Measurements from ENCODE around the gene NEAT1.

Gene NEAT1

GRCh38 chr11:65422633-65423515 is at the start of gene NEAT1:
NEAT1 (plus strand) TSS chr11:65422798.
- peak; percentile 96 for DNase-seq (ENCODE audit: low spot score)

DNA sequence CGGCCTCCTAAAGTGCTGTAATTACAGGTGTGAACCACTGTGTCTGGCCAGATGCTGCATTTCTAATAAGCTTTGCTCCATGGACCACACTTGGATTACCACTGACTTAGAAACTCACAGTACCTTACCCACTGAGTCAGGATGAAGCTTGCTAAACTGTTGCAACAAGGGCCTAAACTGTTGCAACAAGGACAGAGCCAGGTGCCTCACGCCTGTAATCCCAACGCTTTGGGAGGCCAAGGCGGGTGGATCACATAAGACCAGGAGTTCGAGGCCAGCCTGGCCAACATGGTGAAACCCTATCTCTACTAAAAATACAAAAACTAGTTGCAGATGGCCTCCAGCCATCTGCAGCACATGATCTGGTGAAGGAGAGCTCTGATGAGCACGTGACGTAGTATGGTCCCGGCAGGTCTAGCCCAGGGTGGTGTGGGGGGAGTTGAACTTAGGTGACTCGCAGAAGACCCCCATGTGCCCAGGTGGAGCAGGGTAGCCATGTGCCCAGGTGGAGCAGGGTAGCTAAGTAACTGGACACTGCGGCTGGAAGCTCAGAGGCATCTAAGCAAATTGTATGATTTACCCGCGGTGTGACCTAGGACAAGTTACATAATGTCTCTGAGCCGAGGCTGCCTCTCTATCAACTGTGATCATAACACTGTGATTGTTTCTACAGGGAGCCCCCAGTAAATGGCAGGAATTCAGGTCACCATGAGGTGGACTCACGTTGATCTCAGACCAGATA is 48.6 kb upstream of the NEAT1 start:
- no peak for DNase-seq (ENCODE audit: low spot score)

GRCh38 chr11:65375012-65375411 is 47.6 kb upstream of the NEAT1 start:
- no peak for DNase-seq (ENCODE audit: low spot score)

GRCh38 chr11:65376138-65376713 is 46.4 kb upstream of the NEAT1 start:
- DNase-seq (ENCODE audit: low spot score) = no peak

DNA sequence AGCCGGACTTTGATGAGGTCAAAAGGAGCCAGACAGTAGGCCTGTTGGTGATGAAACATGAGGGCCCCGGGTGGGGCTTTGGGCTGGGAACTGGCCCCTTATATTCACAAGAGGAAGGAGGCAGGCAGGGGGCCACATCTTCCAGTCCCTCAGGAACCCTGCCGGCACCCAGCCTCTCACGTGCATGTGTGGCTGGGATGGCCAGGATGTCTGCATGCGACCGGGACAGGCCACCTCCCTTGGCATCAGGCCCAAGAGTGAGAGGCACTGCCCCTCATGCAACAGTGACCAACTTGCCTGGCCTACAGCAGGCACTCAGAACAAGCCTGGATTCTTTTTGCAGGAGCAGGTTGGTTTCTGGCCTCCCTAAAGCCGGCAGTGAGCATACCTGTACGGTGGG is 45.6 kb upstream of the NEAT1 start:
- no peak for DNase-seq (ENCODE audit: low spot score)

- no peak for DNase-seq (ENCODE audit: low spot score)
These were observed 44.8 kb upstream of the NEAT1 start for GRCh38 chr11:65377777-65378176.

GRCh38 chr11:65378208-65378927 is 44.2 kb upstream of the NEAT1 start:
- peak; percentile 33 for DNase-seq (ENCODE audit: low spot score)

- no peak for DNase-seq (ENCODE audit: low spot score)
These were observed 43.5 kb upstream of the NEAT1 start for GRCh38 chr11:65378928-65379638.

- no peak for DNase-seq (ENCODE audit: low spot score)
These were observed 42.7 kb upstream of the NEAT1 start for GRCh38 chr11:65379698-65380459.

DNA sequence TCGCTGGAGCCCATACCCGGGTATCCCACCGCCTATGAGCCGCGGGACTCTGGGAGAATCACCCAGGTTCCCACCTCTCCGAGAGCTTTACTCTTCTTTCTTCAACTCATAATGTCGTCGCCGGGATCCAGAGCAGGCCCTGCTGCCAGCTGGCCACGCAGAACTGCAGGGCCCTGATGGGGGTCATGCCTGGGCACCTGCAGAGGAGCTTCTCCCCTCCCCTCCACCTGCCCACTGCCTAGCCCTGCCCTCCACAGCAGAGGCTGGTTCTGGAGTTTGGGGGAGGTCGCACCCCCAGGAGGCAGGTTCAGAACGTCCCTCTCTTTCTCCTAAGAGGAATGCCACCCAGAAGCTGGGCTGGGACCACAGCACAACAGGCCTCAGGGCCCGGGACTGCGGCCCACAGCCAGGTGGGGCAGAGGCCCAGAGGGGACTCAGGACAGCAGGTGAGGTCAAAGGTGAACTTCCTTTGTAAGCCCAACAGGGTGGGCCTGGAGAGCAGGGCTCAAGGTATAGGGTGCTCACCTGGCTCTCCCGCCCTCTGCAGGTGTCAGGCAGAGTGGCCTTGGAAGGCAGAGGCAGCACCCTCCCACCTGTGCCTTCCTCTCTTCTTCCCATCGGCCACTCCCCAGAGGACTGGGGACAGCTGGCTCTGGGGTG is 42.0 kb upstream of the NEAT1 start:
- DNase-seq (ENCODE audit: low spot score) = no peak

- DNase-seq (ENCODE audit: low spot score) = no peak
These were observed 40.9 kb upstream of the NEAT1 start for GRCh38 chr11:65381716-65382032.

- peak; percentile 92 for DNase-seq (ENCODE audit: low spot score)
These were observed 40.4 kb upstream of the NEAT1 start, which contains the start of gene SLC25A45 for GRCh38 chr11:65382033-65382803. SLC25A45 (minus strand) TSS chr11:65382646; CDS start chr11:65381951, 695 bp downstream.

DNA sequence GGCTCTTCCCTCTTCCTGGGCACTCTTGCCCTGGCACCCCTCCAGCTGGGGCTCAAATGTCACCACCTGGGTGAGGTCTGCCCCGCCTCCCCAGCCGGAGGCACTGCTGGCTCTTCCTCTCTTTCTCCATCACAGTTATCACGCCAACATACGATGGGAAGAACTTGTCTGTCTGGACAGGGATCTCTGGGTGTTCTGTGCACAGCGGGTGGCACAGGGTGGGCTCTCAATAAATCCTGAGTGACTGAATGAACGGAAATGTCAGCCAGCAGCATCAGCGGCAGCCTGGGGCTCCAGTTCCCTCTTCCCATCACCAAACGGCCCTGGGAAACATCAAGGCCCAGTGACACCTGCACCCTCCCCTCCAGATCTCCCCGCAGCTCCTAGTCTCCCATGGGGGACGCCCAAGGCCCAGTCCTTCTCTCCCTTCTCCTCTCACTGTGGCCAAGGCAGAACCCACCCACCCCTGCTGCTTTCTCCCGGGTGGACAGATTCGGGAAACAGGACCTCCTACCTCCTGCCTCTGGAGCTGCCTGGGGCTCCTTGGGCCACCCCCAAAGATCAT is 39.7 kb upstream of the NEAT1 start:
- no peak for DNase-seq (ENCODE audit: low spot score)

DNA sequence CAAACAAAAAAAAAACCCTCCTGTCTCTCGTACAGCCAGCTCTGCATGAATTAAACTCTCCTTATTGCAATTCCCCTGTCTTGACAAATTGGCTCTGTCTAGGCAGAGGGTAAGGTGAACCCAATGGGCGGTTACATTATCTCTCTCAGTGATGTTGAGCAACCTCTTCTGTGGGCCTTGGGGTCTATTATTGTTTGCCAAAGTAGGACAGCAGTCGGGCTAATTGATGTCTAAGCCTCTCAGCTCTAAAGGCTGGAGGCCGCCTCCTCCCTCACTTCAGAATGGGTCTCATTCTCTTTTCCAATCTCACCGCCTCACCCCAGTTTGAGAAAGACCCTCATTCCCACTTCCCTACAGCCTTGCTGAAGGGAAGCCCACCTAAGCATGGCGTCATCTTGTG is 38.8 kb upstream of the NEAT1 start:
- DNase-seq (ENCODE audit: low spot score) = no peak

DNA sequence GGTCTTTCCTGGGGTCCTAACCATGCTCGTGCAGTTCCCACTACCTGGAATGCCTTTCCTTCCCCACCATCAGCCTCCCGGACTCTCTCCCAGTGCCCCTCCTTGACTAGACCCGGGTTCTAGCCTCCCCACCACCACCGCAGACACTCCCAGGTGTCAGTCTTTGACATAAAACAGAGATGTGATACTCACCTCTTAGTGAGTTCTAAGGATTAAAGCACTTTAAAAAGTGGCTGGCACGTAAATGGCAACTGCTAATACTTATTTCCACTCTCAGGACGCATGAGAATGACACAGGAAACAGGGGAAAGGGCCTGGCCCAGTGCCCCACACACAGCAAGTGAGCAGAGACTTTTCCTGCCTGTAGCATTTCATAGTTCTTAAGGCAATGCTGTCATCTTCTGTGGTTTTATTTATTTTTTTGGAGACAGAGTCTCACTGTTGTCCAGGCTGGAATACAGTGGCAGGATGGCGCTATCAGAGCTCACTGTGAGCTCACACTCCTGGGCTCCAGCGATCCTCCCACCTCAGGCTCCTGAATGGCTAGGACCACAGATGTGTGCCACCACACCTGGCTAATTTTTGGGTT is 38.2 kb upstream of the NEAT1 start:
- no peak for DNase-seq (ENCODE audit: low spot score)

DNA sequence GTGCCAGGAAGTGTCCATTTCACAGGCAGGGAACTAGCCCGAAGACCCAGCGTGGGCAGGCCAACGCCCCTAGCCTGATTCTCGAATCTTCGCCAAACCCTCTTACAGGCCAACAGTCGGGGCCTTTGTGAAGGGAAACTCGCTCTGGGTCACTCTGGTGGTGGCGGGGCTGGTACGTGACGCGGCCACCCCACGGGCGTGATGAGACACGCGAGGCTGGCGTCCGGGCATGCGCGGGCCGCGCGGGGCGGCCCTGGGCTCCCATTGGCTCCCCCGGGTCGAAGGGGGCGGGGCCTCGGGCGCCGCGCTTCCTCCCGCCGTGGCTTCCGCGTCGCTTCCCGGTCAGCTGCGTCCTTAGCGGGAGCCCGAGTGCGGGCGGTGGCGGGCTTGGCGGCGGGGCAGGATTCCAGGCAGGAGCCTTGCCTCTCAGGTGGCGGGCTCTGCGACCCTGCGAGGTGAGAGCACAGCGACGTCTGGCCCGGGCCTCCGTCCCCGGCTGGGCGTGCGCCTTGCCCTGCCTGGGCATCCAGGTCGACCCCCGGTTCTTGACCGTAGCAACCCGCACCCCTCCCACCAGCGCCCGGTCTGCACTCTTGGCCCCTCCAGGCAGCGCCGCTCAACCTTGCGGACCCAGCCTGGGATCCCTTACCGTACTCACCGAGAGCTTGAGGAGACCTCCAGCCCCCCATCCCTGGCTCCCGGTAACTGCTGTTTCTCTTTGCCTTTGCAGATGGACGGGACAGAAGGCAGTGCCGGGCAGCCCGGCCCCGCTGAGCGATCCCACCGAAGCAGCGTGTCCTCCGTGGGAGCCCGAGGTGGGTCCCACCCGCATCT is 36.1 kb upstream of the NEAT1 start, which contains the start of gene FRMD8:
Gene FRMD8 (plus strand): TSS at position 331 of the 834 bp plus-strand sequence. CDS start 400 bp downstream, at position 731.
- peak; percentile 89 for DNase-seq (ENCODE audit: low spot score)

GRCh38 chr11:65388731-65389130 is 33.9 kb upstream of the NEAT1 start:
- DNase-seq (ENCODE audit: low spot score) = no peak

Measured in pons (tissue), 1 donor.